ENCODE measurements around the gene SCUBE1. TPM values are rescaled to one million over a fixed set of nuclear protein-coding genes. Genes with fewer than 3 reads are reported as not detected.

SCUBE1 gene
- total RNA-seq, 1 donor from 2014 or later: 25.9 TPM

DNA sequence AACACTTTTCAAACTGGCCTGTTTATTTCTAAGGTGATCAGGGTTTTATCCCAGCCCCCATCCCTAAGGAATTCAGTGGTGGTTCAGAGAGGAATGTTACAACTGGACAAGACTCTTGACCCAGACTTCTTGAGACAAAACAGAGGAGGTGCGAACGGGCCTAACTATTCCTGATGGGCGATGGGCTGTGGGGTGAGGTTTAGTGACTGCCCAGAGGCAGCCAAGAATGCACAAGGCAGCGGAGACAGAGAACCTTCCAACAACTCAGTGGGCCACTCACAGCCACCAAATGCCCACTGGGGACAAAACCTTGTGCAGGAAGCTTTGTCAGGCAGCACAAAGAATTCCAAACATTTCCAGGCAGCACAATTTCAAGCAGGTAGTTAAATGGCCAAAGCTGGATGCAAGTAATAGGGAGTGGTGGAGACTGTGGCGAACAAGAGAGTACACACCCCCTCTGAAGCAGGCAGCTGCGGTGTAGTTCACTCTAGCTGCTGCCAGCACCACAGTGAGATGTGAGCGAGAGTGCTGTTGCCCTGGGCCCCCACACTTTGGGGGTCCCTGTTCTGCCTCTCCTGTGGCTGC is 29.2 kb downstream of the SCUBE1 start:
- Mint-ChIP-seq H3K27me3 (ENCODE audit: insufficient read depth, low read depth) (peaks cover 4% of the 10 kb centered on the region), H3K36me3 (peaks cover 4% of the 10 kb centered on the region), H3K4me3 (no peak overlapping the region), H3K27ac (peak overlapping the region; percentile 83), H3K9me3 (no peaks in the 10 kb centered on the region), H3K4me1 (peaks cover 31% of the 10 kb centered on the region)
- DNase-seq (ENCODE audit: low spot score): peak; percentile 28
- H3K27ac ChIP-seq: no peak overlapping the region
- H3K4me1 ChIP-seq: peaks cover 28% of the 10 kb centered on the region
- H3K4me3 ChIP-seq: no peak overlapping the region
- H3K36me3 ChIP-seq: no peaks in the 10 kb centered on the region
- no peak overlapping the region for H3K4me2 ChIP-seq
- H3K9me3 ChIP-seq (ENCODE audit: low read depth): no peaks in the 10 kb centered on the region
- peaks cover 41% of the 10 kb centered on the region for H4K20me1 ChIP-seq (ENCODE audit: low read depth)
- H3K79me2 ChIP-seq (ENCODE audit: low read depth): no peaks in the 10 kb centered on the region
- TF ChIP-seq, protein P1, sequence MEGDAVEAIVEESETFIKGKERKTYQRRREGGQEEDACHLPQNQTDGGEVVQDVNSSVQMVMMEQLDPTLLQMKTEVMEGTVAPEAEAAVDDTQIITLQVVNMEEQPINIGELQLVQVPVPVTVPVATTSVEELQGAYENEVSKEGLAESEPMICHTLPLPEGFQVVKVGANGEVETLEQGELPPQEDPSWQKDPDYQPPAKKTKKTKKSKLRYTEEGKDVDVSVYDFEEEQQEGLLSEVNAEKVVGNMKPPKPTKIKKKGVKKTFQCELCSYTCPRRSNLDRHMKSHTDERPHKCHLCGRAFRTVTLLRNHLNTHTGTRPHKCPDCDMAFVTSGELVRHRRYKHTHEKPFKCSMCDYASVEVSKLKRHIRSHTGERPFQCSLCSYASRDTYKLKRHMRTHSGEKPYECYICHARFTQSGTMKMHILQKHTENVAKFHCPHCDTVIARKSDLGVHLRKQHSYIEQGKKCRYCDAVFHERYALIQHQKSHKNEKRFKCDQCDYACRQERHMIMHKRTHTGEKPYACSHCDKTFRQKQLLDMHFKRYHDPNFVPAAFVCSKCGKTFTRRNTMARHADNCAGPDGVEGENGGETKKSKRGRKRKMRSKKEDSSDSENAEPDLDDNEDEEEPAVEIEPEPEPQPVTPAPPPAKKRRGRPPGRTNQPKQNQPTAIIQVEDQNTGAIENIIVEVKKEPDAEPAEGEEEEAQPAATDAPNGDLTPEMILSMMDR (IDR thresholded peaks at IDR 0.05): no peak
- TF ChIP-seq EZH2phosphoT487 (IDR thresholded peaks at IDR 0.05): no peak
- TF ChIP-seq EZH2 (IDR thresholded peaks at IDR 0.05): no peak
- no peak overlapping the region for H2AFZ ChIP-seq (replicated peaks)
- H3K9ac ChIP-seq: no peak overlapping the region
- no peaks in the 10 kb centered on the region for H3K27me3 ChIP-seq
- H3F3A ChIP-seq (ENCODE audit: low read depth): no peaks in the 10 kb centered on the region

DNA sequence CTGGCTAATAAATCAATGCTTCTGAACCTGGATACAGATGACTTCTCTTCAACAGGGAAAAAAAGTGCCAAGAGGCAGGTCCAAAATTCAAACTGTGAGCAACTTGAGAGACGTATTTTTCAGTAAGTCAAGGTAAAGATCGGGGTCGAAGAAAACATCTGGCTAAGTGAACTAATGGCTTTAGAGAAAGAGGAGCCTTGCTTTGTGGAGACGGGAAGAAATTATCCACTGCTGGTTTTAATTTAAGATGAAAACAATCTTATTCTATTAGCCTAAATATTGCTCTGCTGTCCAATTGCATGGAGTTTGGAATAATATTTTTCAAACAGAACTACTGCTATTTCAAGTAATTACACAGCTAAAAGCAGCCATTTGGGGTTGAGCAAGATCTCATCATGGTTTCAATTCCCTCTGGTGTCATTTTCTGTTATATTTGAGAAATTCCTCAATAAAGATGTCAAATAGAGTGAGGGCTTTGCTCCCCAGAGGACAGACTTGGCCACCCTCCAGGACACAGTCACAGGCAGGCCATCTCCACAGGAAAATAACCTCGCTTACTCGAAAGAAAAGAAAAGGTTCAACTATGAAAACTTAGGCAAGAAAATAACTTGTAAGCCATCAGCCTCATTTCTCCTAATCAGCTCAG is 29.8 kb downstream of the SCUBE1 start:
- no peaks in the 10 kb centered on the region for H3K9me3 ChIP-seq (ENCODE audit: low read depth)
- no peaks in the 10 kb centered on the region for H3F3A ChIP-seq (ENCODE audit: low read depth)
- H3K9ac ChIP-seq: no peak overlapping the region
- H3K27me3 ChIP-seq: no peaks in the 10 kb centered on the region
- H2AFZ ChIP-seq (replicated peaks): no peak overlapping the region
- Mint-ChIP-seq H3K27ac (no peak overlapping the region), H3K4me1 (peaks cover 35% of the 10 kb centered on the region), H3K9me3 (no peaks in the 10 kb centered on the region), H3K36me3 (peaks cover 4% of the 10 kb centered on the region), H3K4me3 (no peak overlapping the region), H3K27me3 (ENCODE audit: insufficient read depth, low read depth) (peaks cover 4% of the 10 kb centered on the region)
- no peak for DNase-seq (ENCODE audit: low spot score)
- H3K4me2 ChIP-seq: no peak overlapping the region
- no peaks in the 10 kb centered on the region for H3K36me3 ChIP-seq
- H3K4me3 ChIP-seq: no peak overlapping the region
- no peak overlapping the region for H3K27ac ChIP-seq
- H3K4me1 ChIP-seq: peaks cover 34% of the 10 kb centered on the region
- H4K20me1 ChIP-seq (ENCODE audit: low read depth): peaks cover 46% of the 10 kb centered on the region
- H3K79me2 ChIP-seq (ENCODE audit: low read depth): no peaks in the 10 kb centered on the region
- TF ChIP-seq, protein P1 (IDR thresholded peaks at IDR 0.05): no peak
- TF ChIP-seq EZH2phosphoT487 (IDR thresholded peaks at IDR 0.05) (no peak), EZH2 (IDR thresholded peaks at IDR 0.05) (no peak)

DNA sequence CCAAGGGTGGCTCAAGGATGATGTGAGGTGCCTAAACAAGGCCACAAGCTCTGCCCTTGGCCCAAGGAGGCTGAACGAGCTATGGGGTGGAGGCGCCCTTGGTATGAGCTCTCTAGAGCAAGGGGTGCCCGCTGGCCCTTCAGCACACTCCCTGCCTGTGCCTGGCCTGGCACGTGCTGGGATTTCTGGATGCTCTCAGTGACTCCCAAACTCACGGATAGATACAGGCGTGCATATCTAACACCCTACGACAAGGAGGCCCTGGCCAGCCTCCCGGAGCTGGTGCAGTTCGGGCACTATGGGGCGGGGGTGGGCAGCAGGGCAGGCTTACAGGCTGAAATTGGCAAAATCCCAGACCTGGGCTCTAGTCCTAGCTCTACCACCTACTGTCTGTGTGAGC is 30.6 kb downstream of the SCUBE1 start:
- H3K4me3 Mint-ChIP-seq: no peak overlapping the region
- no peaks in the 10 kb centered on the region for H3K9me3 Mint-ChIP-seq
- H3K27ac ChIP-seq: no peak overlapping the region
- H3K27ac Mint-ChIP-seq: no peak overlapping the region
- peaks cover 34% of the 10 kb centered on the region for H3K4me1 ChIP-seq
- no peaks in the 10 kb centered on the region for H3K79me2 ChIP-seq (ENCODE audit: low read depth)
- peaks cover 4% of the 10 kb centered on the region for H3K27me3 Mint-ChIP-seq (ENCODE audit: insufficient read depth, low read depth)
- H3K36me3 ChIP-seq: no peaks in the 10 kb centered on the region
- peaks cover 51% of the 10 kb centered on the region for H4K20me1 ChIP-seq (ENCODE audit: low read depth)
- H3K9ac ChIP-seq: no peak overlapping the region
- no peaks in the 10 kb centered on the region for H3F3A ChIP-seq (ENCODE audit: low read depth)
- H3K36me3 Mint-ChIP-seq: peaks cover 2% of the 10 kb centered on the region
- DNase-seq (ENCODE audit: low spot score): no peak
- H3K27me3 ChIP-seq: no peaks in the 10 kb centered on the region
- H3K4me1 Mint-ChIP-seq: peaks cover 40% of the 10 kb centered on the region
- H3K9me3 ChIP-seq (ENCODE audit: low read depth): no peaks in the 10 kb centered on the region
- TF ChIP-seq EZH2 (IDR thresholded peaks at IDR 0.05) (no peak), EZH2phosphoT487 (IDR thresholded peaks at IDR 0.05) (no peak)
- TF ChIP-seq, protein P1 (IDR thresholded peaks at IDR 0.05): no peak
- H2AFZ ChIP-seq (replicated peaks): no peak overlapping the region
- no peak overlapping the region for H3K4me3 ChIP-seq
- no peak overlapping the region for H3K4me2 ChIP-seq
